ENCODE results near the gene ILDR2.

ILDR2 gene

DNA sequence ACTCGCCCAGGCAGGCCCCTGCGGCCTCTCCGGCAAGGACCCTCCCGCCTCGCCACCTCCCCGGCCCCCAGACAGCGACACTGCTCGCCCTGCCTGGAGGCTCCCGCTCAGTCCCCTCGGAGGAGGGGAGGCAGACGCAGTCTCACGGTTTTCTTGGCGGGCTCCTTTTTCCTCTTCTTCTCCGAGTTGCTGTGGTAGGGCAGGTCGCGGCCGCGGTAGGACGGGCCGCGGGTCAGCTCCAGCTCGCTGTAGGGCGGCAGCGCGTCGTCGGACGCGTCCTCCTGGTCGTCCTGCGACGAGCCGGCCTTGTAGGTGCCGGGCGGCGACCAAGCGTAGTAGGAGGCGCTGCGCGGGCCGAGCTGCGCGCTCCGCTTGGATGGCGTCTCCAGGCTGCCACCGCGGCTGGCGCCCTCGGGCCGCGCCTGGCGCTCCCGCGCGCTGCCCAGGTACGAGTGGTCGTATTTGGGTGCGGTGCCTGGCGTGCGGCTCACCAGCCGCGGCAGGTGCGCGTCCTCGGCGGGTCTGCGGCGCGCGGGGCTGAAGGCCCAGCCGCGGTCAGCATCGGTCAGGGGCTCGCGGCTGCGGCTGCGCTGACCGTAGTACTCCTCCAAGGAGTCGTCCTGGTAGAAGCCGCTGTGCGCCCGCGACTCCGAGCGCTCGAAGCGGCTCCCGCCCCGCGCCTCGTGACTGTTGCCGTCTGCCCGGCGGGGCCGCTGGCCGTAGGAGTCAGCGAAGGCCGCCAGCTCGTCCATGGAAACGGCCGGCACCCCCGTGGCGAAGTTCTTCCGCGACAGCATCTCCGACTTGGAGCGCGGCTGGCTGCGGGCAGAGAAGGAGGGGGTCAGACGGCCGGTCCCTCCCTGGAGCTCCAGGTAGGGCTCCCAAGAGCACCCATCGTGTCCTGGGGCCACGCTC, 54.5 kb downstream of the ILDR2 start:
- no peak for DNase-seq

DNA sequence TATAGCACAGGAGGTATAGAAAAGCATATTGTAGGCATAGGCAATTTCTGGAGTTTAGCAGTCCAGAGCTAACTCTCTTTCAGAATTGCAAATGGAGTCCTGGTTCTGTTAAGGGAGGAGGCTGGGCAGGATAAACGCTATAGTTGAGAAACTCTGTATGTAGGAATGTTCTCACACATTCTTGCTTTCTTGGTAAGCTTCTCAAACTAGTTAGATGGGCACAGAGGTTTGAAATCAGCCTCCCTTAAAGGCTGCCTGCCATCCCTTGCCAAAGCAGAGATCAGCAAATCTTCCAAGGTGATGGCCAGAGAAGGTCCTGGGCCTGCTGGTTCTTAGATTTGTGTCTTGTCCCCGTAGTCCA, 56.4 kb downstream of the ILDR2 start:
- DNase-seq: no peak

DNA sequence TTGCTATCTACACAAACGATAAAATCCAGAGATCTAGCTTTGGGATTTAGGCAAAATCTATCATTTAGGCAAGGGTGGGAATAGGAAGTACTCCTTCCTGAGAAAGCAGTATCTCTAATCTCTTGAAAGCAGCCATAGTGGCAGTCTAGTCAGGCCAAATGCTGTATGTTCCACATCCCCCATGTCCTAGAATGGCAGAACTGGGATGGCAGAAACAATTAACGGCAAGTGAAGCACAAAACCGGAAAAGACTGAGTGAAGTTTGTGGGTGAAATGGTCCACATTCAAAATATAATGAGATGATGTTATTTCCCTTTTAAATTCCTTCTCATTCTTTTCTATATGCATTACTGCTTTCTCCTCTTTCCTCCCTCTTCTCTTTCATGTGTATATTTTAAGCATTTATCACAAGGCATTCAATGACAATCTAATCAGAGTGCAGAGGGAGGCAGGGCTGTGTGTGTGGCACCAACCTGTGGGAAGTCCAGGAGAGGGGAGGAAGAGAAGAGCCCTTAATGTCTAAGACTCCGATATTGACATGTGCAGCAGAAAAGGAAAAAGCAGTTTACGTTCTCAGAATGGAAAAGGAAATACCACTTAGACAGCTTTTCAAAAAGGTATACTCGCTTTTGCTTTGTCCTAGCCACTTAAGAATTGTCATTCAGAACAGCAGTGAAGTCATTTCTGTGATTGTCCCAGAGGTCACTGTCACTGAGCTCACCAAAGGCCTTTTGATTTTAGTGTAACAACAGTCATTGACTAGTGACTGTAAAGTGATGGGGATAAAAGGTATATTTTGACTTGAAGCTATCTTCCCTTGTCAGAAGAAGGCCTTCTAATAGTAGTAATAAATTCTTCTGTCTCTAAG, 57.0 kb downstream of the ILDR2 start:
- DNase-seq: no peak

DNA sequence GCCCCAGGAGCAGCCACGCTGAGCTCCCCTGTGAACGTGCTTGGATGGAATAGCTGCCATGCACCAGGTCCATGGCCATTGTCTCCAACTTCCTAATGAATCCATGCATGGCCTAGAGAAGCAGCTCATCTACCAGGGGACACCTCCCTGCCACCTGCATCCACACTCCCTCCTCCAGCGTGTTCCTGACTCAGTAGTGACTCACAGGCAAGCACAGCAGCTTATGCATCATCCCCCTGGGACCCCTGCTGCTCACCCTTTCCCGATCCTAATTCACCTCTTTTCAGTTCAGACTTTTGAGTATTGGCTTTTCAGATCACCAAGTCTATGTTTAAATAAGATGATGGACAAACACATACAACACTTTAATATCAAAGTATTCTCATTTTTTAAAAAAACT, 59.4 kb downstream of the ILDR2 start:
- DNase-seq: no peak

DNA sequence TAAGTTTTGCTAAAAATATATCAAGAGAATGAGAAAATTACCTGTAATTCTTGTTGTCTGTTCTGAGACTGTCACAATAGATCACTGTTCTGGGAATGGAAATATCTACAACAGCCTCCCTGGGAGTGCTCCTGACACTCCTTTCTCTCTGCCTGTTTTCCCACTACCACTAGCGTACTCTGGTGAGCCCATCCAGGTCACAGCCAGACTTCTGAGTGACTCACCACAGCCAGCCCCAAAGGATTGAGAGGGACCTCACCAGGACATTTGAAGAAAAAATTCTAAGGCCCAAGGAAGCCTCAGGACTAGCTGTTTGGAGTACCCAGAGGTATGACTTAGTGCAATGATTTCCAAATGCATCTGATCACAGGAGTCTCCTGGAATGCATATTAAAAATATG, 60.3 kb downstream of the ILDR2 start:
- no peak for DNase-seq

DNA sequence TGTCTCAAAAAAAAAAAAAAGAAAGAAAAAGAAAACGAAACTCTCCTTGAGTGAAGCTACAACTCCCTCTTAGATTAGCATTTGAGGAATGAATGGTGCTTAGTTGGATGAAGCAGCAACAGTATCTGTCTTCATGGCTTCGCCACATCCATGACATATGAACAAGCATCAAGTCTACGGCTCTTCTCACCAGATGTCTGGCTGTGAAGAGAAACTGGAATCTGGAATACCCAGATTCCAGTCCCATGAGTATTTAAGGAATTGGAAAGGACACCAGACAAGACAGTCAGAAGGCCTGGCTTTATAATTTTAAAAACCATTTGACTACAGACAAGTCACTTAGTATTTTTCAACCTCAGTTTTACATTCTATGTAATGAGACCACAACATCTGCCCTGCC, 61.2 kb downstream of the ILDR2 start:
- DNase-seq: no peak

DNA sequence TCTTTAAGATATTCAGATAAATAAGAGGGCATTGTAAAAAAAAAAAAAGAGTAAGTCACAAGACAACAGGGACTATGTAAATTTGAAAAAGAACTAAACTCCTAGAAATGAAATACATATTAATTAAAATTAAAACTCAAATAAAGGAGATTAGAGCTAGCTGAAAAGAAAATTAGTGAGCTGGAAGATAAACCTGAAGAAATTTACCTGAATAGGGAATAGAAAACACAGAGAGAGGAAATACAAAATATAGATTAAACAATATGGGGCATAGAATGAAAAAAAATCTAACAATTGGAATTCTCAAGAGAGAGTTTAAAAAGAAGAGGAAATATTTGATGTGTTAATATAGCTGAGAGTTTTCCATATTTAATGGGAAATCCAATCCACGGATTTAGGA, 63.7 kb downstream of the ILDR2 start:
- no peak for DNase-seq

DNA sequence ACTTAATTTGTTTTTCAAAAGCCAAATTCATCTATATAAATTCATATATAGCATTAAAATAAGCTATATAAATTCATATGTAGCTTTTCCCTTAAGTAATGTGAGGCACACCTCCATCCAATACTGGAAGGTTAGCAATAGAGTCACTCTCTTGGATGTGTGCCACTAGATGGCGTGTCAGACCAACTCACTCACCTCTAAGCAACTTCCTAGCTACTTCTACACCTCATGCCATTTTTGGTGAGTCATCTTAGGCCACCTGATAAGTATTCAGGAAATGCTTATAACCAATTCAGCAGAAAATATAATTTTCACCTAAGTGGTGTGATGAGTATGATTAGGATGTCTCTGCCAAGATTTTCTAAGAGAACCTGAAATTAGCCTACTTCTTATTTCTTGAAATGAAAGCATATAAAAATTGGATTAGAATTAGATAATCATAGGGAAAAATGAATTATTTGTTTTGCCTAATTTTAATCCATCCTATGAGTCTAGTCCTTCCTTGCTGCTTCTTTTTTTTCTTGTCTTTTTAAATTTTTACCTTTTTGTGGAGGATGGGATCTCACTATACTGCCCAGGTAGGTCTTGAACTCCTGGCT, 64.8 kb downstream of the ILDR2 start:
- DNase-seq: peak; percentile 21

DNA sequence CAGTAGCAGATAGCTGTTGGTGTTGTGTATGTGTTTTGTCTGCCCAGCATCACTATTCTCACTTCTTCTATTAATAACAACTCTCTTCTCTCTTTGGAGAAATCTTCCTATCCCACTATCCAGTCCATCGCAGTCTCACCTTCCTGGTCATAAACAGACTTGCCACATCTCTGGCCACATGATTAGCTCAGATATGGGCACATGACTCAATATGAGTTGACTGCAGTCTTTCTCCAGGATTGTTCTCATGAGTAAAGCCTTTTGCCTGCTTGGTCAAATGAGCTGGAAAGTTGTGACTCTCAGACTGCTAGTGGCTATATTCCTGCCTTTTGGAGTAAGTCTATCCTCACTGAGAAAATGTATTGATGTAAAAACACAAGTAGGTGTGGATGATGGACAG, 66.4 kb downstream of the ILDR2 start:
- DNase-seq: no peak

DNA sequence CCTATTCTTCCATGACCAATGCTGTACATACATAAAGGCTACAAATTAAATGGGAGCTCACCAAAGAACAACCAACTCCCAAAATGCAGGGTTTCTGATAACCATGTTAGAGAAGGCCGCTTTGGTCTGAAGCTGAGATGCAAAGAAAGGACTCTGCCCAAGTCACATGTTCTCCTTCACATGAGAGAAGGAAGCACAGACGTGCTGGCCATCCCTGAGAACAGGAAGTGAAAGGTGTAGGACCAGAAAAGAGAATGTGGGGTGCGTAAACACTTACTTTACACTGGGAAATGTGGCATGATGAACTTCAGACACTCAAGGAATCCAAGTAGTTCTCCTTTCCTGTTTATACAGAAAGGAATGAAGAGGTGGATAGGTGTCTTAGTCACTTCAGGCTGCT, 67.6 kb downstream of the ILDR2 start:
- no peak for DNase-seq

DNA sequence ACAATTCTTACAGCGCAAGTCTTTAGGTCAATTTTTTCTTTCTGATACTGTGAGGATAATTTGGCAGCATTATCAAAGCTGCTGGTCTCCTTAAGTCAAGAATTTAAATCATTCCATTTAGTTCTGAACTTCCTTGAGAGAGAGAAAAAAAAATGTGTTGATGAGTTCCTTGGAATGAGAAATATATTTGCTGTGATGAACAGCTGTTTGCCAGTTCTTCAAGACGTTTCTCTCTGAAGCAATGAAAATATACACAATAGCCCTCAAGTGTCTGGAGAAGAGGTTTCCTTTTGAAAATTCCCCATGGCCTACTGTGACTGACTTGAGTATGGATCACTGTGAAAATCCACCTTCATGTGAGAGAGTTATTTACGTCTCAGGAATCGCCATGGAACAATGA, 68.3 kb downstream of the ILDR2 start:
- DNase-seq: no peak

DNA sequence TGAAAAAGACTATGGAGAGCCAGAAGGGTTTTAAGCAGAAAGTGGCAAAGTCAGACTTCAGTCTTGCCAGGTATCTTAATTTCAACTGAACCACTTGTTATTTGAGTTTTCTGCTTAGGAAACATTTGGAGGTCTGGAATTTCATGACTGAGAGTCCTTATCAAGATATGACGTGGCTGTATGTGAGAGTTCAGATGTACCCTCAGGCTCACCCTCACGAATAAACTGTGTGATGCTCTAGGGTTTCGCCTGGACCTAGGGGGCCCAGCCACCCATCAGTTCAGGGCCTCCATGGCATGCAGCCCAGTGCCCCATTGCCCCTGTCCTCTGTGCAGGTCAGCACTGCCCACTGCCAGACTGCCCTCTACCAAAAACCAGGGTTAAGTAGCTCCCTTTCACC, 68.7 kb downstream of the ILDR2 start:
- no peak for DNase-seq

DNA sequence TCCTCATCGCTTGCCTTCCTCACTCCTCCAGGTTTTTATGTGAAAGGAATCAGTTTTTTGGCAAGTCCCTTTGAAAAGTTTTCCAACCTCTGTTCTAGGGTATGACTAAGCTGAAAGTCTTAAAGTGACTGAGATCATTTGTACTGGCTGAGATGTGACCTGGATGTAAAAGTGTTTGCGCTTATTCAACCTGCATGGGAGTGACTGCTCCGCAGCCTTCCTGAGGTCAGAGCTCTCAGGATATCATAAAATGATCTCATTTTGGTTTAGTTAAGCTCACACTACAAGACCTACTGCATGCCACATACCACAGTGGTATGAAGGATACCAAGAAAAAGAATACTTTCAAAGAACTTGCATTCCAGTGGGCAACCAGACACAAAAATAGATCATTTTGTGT, 69.4 kb downstream of the ILDR2 start:
- DNase-seq: no peak

DNA sequence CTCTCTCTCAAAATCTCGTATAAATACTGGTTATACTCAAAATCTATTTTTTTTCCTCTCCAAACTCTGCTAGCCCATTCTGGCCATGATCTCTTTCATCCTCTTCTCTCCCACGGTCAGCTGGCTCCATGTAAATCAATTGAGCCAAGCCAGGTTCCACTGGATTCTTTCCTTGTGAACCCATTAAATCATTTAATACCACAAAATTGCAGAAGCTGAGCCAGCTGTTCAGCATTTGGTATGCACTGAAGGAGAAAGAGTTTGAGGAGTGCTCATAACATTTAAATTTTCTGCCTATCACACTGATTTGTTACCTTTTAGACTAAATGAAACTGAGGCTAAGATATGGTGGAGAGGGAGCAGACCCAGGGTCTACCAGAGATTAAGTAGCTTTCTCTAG, 70.2 kb downstream of the ILDR2 start:
- no peak for DNase-seq

DNA sequence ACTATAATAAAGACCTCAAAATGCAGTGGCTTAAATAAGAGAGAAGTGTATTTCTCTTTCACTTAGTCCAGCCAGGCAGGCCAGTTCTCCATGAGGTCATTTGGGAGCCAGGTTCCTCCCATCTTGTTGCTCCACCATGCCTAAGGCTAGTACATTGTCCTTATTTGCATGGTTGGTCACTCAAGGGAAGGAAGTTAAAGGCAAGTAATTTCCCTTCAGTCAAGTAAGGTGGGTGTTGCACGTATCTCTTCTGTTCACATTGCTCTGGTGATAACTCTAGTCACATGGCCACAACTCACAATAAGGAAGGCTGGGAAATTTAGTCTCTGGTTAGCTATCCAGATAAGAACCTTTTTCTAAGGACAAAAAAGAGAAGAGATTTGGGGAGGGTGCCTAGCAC, 72.1 kb downstream of the ILDR2 start:
- no peak for DNase-seq

DNA sequence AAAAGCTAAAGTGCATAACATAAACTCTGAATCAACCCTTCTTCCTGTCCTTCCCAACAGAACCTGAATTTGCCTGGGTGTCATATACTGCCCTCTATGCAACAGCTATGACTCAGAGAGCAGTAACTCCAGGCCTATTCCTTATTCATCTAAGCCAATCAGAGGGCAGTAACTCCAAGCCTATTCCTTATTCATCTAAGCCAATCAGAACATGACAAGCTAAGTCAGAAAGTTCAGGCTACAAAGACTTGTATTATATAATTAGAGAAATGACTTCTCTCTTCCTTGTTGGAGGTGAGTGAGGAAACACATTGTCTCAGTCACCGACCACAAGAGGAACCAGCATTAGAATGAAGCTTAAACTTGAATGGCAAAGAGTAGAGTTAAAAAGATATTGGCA, 73.1 kb downstream of the ILDR2 start:
- DNase-seq: no peak

DNA sequence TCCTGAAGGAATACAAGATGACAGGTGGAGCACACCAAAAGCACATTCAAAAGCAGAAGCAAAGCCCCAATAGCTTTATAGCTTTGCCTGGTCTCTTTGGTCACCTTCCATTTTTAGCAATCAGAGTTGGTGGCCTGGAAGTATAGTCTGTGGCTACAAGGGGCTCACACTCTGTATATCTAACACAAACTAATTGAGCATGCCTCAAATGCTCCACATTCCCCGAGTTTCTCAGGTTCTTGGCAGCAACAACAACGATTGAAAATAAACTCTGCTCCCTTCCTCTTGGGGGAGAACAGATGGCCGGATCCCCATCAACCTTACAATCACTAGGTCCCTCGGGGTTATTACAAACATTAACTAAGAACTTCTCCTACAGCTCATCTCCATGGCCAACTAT, 74.4 kb downstream of the ILDR2 start:
- no peak for DNase-seq

DNA sequence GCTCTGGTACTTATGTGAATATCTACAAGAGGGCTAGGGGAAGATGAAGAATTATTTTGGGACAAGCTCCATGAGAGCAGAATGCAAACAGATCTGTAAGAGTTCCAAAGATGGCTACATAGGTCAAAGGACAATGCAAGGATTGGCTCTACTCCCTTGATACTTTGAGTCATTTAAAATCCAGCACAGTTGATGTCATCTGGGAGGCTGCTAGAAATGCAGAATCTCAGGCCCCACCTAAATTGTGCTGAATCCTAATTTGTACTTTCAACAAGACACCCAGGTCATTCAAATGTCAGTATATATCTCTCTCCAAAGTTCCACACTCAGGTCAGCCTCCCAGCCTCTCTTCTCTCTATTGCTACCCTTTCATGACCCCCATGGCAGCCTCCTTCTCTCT, 75.6 kb downstream of the ILDR2 start:
- DNase-seq: no peak

DNA sequence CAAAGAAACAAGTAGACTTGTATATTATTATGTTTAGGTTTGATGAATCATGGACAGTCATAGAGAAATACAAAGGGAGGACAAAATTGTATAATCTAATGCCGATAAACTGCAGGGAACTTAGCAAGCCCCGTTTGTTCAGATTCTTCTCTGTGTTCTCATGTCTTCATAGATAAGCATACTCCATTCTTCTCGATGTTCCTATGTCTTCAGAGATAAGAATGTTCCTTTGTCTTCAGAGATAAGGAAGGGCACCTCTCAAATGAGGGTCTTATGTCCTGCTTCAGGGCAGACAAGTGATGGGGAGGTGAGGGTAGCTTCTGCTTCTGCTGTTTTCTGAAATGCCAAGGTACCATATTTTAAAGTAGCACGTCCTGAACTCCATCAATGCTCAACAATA, 79.6 kb downstream of the ILDR2 start:
- no peak for DNase-seq

DNA sequence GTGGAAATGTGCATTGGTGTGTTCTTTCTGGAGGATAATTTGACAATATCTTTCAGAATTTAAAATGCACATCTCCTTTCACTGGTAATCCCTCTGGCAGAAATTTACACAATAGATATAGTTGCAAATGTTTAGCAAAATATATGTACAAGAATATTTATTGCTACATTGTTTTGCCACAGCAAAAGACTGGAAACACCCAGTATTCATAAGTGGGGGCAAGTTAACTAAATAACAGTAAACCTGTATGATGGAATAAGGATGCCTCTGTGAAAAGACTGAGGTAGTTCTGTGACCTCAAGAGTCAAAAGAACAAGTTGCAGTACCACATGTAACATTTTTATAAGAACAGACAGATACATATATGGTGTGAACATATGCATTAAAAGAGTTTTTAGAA, 85.6 kb downstream of the ILDR2 start:
- DNase-seq: no peak

DNA sequence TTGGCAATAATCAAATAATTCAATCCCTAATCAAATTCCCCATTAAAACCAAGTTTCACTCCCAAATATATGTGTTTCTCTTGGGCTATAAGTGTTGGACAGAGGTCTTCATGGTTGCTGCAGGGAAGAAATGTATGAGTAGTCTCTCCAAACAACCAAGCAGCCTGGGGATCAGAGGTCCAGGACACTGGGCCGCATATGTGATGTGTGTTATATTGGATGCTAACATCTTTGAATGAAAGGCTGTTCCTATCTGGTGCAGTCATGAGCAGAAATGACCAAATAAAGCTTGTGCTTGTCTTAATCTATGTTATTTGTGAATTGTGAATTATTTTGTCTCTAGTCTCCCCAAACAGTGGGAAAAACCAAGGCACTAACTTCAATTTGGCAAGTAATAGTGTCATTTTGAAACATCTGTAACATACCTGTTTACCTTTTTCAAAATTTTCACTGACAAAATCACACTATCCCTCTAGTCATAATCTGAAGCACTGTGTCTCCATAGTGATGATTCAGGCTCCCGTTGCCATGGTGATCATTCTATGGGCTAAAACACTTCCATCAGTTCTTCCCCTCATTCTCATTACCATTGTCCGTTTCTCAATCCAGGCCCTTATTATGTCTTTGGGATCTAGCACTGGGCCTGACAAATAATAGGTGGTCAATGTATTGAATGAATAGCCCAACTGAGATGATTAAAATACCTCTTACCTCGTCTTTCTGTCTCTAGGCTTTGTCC, 86.8 kb downstream of the ILDR2 start:
- DNase-seq: no peak

DNA sequence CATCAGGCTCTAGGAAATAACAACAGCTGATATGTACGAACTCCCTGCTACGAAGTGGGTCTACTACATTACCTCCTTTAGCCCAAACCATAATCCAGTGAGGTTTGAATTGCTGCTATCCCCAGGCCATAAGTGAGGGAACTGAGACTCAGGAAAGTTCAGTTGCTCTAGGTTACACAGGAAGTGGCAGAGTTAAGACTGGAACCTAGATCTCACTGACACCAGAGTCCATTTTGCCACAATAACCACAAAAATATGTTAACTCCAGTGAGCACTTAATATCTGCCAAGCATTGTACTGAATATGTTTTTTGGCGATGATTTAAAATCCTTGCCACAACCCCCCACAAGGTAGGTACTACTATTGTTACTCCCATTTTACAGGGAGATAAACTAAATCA, 90.4 kb downstream of the ILDR2 start:
- DNase-seq: no peak

DNA sequence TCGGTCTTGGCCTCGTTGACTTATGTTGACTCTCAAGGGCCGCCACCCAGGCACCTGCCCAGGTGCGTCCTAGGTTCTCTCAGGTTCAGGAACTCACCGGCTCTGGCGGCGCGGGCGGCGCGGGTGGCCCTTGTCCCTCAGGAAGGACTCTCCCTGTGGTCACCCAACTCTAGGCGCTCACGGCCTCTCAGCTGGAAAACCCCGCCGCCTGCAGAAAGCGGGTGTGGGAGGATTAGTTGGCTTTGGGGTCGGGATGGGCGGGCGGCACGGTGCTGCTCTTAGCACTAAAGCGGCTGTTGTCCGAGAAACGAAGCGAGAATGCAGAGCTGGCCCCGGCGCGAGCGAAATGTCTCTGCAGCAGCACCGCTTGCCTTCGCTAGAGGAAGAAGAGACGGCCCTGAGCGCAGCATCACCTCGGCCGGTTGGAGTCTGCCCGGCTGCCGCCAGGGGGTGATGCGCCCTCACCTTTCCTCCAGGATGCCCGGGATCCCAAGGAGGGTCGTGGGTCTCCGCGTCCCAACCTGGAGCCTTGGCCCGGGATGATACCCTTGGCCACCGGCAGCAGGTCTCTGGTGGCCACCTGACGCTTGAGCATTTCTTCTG, 91.2 kb downstream of the ILDR2 start:
- DNase-seq: peak; percentile 8

Measured in DMS79 (cell line).